ENCODE data around the gene KLF2.
"Not testable (repeated sequence)": the region's sequence is repeated elsewhere in the genome, so short reads cannot be mapped to it uniquely, and the experiment has no call there.

The KLF2 gene

DNA sequence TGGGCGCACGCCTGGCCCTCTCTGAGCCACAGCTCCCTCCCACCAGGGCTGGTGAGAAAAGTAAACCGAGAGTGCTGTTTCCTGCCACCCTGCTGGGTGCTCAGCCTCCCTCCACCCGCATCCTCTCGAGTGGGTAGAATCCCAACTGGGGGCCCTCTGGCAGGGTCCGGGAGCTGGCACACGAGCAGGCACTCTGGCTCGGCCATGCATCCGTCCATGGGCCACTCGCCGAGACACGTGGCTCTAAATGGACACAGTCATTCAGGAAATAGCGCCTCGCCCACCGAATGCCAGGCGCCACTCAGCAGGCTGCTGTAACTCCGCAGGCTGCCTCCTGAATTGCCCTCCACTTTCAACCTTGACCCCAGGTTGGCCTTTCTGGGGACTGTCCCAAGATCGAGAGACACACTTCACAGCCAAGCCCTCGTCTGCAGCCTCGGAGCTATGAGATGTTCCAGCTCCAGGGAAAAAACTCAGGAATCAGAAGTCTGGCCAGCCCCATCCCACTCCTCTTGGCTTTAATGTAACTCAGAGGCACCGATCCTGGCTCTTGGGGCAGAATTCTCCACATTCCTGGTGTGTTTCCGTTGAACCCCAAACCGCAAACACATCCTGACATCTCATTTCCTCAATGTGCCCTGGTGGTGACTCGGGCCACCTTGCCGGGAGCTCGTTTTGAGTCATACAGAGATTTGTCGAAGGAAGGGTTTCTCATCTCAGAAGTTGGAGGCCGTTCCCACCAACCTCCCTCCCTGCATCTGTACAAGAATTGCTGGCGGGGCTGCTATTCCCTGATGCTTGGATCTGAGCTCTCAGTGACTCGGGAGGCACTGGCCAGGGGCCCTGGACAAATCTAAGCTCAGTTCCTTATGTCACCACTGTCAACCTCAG lies 14.1 kb downstream of the KLF2 start:
- no peak for DNase-seq

DNA sequence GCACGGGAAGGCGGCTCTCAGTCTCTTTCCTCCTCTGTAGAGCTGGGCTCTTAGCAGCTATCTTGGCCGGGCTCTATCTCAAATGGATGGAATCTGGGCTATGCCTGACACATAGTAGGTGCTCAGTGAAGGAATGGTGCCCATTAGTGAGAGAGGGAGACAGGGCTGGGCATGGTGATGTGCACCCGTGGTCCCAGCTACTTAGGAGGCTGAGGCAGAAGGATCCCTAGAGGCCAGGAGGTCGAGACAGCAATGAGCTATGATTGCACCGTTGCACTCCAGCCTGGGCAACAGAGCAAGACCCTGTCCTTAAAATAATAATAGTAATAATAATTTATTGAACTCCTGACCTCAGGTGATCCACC lies 14.7 kb downstream of the KLF2 start:
- DNase-seq = no peak

DNA sequence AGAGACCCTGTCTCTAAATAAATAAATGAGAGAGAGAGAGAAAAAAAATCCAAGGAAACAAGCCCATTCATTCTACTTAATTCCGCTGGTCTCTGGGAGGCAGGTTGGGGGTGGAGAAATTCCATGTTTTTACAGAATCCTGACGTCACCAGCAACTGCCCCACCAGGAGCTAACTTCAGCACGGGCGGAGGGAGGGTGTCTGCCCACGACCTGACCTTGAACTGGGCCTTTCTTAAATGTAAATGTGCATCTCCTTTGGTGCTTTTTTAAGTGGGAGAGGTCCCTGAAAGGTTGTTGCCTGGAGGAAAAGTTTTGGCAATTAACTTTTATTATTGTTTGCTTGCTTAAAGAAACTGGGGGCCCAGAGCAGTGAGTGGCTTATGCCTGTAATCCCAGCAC lies 15.5 kb downstream of the KLF2 start:
- no peak for DNase-seq

DNA sequence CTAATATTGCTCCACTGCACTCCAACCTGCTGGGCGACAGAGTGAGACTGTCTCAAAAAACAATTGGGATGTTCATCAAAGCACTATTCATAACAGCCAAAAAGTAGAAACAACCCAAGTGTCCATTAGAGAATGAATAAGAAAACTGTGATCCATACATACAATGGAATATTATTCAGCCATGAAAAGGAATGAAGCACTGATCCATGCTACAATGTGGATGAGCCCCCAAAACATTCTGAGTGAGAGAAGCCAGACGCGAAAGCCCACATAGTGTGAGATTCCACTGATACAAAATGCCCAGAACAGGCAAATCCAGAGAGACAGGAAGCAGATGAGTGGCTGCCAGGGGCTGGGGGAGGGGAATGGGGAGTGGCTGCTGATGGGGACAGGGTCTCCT lies 16.0 kb downstream of the KLF2 start:
- DNase-seq = no peak

DNA sequence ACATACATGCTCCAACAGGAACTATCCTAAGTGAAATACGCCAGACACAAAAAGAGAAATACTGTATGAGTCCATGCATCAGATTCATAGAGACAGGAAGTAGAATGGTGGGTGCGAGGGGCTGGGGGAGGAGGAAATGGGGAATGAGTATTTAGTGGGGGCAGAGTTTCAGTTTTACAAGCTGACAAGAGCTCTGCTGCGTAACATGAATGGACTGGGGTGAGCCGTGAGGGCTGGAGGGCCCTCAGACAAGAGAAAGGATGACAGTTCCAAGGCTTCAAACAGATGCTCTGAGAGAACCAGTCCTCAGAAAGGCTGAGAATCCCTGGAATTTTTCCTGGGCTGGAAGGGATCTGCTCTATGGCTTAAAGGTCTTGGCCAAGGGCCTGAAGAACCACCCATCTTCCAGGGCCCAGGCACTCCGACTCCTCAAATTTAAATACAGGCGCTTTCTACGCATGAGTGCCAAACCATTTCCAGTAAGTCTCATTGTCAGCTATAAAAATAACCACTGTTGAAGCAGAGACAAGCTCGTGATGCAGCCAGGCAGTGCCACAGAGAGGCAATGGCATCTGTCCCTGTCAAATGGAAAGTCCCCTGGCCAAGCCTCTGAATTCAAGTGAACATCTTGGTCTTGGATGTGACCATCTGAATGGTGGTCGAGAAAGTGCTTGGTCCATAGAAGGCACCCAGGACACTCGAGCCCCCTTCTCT lies 17.5 kb downstream of the KLF2 start:
- no peak for DNase-seq

DNA sequence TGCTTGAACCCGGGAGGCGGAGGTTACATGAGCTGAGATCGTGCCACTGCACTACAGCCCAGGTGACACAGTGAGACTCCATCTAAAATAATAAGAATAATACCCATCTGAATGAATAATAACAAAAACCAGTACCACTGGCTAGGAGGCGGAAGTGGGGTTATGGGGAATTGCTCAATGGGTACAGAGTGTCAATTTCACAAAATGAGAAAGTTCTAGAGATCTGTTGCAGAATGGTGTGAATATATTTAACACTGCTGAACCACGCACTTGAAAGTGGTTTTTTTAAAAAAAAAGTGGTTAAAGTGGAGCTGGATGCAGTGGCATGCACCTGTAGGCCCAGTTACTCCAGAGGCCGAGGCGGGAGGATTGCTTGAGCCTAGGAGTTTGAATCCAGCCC lies 18.5 kb downstream of the KLF2 start:
- DNase-seq = no peak

DNA sequence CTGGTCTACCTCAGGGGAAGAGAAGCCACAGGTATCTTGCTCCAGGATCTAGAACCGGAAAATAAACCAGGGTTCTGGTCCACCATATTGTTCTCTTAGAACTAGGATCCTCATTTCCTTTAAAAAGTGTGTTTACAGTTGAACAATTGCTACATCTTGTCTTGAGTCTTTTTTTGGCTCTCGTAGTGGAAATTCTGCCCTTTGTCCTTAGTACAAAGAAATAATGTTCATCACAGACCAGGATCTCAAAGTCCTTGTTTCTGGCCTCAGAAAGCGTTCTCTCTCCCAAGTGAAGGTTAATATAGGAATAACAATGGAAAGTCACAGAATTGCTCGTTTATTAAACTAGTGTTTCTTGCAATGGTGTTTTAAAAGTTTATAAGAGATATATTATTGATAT lies 20.8 kb downstream of the KLF2 start:
- DNase-seq = no peak

DNA sequence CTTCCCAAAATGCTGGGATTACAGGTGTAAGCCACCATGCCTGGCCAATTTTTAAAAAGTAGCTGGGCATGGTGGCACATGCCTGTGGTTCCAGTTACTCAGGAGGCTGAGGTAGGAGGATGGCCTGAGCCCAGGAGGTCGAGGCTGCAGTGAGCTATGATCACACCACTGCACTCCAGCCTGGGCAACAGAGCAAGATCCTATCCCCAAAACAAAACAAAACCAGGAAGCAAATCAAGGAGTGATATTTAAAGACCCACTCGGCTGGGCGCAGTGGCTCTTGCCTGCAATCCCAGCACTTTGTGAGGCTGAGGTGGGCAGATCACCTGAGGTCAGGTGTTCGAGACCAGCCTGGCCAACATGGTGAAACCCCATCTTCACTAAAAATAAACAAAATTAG lies 22.5 kb downstream of the KLF2 start:
- not testable (repeated sequence) for DNase-seq

DNA sequence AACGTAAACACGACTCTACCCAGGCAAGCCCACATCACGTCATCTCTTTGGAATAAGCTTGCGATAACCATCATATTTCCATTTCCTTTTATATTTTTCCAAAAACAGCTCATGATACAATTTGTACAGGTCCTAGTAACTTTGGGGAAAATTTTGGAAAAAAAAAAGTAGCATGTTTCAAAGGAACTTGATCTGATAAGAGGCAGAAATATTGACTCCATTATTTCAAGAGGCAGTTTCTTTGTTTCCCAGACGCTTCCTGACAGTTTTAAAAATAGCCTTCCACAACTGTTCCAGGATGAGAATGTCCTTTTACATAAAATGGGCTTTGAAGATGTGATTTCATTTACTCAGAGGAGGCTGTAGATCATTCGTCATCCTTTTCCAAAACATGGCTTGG lies 23.1 kb downstream of the KLF2 start:
- DNase-seq = no peak

DNA sequence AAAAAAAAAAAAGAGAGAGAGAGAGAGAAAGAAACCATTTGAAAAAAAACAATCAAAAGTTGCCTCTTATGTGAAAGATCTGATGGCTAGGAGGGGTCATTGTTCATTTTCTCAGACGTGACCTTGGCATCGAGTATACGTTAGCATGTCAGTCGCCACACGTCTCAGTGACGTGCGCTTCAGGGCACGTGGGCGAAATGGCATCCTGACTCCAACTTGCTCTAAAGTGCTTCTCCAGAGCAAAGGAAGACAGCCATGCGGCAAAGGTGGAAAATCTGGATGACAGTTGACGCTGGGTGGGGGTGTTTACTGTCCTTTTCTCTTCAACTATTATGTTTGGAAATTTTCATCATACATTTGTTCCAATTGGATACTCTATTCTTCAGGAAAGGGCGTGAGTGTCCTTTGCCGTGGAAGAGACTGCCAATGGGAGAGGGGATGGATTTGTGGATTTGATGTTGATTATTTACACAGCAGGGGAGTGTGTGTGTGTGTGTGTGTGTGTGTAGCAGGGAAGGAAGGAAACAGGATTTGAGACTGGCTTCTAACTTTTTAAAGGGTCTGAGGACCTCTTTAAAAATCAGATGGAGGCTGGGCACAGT lies 25.0 kb downstream of the KLF2 start:
- no peak for DNase-seq

DNA sequence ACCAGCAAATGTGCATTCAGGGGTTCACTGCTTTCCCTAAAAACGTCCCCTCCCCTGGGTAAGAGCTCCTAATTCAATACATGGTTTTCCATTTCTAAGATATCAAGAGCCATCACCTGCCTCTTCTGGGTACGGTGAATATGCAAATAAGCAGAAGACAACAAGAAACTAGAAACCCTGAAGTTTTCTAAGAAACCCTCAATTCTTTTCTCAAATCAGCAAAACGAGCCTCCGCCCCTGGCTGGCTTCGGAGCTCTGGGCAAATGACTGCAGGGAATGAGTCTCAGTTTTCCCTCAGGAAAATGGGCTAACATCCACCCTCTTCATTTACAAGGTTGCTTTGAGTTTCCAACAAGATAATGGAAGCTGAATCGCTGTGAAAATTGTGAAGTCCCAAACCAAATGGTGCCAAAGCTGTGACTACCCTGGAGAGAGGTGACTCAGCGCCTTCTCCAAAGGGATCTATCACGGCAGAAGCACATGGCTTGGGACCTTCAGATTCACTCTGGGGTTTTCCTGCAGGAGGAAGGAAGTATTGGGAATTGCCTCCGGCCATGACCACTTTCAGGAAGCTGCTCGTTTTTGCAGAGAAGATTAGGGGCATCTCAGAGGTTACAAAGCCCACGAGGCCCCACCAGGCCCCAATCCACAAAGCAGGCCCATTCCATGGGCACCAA lies 26.6 kb downstream of the KLF2 start:
- DNase-seq = no peak

DNA sequence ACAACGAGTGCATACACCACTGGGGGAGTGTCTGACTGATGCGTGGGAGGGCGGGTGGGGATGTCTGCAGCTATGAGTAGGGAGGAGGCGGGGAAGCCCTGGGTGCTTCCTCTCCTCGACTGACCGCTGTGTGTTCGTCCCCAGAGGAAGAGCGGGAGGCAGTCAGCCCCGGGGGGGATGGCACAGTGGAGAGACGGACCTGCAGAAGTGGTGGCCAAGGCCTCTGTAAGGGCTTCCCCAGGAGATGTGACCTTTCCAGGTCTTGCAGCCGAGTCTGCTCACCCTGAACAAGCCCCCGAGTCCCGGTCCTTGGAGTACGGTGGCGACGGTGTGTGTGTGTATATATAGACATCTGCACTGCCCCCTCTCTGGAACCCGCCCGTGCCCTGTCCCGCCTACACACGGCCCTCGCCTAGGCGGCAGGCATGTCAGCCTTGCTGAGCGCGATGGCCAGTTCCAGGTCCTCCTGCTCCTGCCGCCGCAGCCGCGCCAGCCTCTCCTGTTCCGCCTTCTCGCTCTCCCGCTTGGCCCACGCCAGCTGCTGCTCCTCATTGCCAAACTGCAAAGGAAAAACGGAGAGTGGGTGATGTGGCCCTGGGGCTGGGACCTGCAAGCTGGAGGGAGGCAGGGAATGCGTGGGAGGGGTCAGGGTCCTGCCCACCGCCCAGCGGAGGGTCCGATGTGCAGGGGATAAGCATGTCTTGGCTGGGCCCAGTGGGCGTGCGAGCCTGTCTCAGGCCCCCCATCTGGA lies 30.8 kb downstream of the KLF2 start:
- DNase-seq = no peak

DNA sequence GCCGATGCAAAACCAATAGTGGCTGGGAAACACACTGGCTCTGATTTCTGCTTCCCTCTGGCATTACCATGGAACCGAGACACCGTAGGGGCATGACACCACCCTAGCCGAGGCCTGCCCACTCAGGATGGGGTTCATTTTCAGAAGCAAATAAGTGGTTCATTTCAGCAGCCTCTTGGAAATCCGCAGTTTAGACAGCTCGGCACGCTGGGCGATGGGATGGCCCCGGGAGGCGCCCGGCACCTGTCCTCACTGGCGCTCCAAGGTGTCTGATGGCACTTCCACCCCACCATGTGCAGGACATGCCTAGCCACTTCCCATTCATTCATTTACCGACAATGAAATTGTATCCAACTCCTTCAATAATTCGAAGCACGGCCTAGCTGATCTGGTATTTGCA lies 33.8 kb downstream of the KLF2 start:
- DNase-seq = no peak

DNA sequence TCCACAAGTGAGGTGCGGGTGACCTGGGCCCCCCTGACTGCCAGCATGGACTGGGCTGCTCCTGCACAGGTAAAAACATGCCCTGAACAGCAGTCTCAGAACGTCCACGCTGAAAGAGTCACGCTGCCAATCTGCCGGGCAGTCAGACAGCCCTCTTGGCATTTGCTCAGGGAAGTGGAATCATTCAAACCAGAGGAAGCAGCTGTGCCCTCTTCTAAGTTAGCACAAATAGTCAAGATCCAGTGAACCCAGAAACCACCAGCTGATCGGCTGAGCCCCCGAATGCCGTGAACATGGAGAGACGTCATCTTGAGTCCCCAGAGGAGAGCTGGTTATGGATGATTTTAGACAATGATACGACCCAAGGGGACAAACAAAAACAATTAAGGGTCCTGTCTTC lies 34.4 kb downstream of the KLF2 start:
- DNase-seq = no peak

DNA sequence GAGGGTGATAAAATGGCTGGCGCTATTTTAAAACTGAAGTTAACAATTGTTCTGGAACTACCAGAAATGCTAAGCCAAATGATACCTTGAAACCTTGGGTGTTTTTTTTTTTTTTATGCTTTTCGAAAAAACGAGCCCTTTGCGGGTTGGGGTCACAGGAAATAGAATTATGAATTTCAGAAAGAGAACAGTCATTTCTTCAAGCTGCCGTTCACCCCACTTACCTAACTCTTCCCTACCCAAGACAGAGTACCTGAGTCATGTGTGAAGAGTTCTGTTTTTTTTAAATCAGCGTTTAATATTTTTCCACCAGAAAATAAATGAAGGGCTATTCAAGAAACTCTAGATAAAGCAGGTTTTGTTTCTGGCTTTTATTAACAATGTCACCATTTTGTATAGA lies 35.3 kb downstream of the KLF2 start:
- no peak for DNase-seq

DNA sequence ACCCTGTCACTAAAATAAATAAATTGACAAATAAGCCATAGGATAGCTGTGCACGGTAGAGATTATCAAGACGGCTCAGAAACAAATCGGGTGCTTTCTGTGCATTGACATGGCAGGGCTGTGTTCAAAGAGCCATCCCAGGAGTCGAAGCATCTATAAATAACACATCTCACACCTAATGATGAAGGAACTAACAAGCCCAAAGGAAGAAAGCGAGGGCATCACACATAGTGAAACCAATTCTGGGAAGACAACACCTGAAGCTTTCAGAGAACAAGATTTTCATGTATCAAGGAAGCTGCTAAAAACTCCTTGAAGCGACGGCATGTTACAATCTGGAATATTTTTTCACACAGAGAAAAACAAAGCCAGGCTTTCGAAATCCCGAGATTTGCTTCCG lies 36.1 kb downstream of the KLF2 start:
- no peak for DNase-seq

DNA sequence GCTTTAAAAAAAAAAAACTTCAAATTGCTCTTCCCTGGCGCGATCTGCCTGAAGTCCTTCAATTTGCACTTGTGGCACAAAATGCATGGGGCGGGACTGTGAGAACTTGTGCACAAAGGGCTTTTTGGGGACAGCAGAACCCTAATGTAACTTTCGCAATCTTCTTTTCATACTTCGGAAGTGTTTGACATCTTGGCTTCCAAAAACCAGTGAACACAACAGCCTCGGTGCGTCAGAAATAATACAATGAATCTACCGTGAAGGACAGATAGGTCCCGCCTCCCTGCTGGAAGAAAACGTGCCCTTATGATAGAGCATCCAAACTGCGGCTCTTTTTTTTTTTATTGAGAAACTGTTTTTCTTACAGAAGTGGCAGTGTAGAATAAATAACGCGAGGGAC lies 36.6 kb downstream of the KLF2 start:
- no peak for DNase-seq

DNA sequence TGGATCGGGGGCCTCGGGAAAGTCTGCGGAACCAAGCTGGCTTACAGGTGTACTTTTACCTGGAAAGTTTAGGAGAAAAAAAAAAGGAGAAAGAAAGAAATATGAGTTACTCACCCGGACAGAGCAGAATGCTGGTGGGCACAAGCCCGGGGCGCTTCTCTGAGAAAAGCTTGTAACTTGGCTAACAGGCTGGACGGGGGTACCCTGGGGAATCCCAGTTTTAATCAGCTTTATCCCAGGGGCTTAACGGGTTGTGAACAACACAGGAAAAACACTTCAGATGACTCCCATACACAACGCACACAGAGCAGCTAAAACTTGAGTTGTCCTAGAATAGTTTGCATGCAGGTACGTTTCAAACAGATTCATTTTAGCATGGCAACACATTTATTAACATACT lies 37.3 kb downstream of the KLF2 start:
- no peak for DNase-seq

DNA sequence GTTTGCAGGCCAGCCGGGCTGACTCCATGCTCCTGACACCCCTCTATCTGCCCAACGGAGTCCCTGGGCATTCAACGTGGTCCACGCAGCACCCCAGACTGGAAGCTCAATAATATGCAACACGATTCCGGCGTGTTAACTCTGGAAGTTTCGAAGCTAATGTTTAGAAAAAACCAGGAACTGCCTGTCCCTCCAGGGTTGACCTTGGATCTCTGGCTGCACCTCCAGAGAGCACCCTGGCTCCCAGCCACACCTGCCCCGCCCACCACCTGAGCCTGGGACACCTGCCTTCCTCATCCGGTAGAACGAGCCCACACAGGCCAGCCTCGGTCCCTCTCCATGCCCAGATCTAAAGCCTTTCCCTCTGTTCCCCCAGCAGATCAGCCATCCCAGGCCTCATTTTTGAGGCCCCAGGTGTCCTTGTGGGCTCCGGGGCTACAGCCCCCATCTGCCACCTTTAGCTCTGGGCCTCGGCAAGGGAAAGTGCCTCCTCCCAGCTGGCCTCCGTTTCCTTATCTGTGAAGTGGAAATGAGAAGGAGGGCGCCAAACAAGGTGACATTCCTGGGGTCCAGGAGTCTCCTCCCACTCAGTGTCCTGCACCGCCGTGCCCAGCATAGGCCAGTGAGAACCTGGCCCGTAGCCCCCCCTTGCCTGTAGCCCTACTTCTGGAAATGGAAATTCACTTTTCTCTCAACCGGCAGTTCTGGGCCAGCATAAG lies 38.7 kb downstream of the KLF2 start:
- DNase-seq = no peak

DNA sequence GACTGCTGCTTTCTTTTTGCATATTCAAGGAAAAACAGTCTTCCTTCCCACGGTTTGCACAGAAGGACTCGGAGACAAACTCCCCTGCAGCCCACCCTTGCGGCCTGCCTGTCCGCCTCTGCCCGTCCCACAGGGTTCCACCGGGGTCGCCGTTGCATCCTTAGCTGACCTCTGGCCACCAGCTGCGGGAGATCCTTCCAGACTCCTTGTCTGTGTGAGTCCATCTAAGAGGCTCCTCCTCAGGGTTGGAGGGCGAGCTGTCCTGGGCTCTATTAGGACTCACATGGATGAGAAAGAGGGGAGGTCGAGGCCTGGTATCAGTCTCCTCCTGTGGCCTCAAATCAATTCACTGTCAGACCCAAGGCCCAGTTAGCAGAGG lies 39.2 kb downstream of the KLF2 start:
- DNase-seq = no peak

DNA sequence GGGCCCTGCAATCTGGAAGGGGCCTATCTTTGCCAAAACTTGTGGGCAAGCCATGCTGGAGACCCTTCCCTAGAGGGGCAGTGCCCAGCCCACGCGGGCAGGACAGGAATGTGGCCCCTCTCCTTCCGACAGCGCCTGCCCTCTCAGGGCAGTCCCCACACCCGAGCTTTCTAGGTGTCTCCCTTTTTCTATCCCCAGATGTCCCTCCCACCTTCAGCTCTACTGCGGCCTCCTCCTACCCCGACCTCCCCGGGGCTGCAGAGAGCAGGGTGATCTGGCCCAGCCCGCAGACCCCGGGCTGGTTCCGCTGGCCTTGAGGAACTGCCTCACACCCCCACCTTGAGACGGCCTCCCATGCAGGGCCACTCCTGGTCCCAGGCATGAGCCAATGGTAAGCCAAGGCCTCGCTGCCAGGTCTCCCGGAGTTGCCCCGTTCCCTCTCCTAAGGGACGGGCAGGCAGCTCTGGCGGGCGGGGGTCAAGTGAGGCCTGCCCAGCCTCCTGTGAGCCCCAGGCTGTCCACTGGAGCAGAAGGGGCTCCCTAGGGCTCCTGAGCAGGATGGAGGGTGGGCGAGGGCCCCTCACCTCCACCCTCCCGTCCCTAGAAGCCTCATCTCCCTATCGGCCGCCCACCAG lies 39.7 kb downstream of the KLF2 start:
- DNase-seq = no peak

Measured in NCI-H1694 (cell line).